Neural crest cell (in vitro differentiated cells): ENCODE data around the gene PIEZO2. TPM values are rescaled to one million over a fixed set of nuclear protein-coding genes. Genes with fewer than 3 reads are reported as not detected.

Source experiments
- DNase-seq: peaks from one replicate; pipeline ENCODE4 v3.0.0; 2021; ENCODE audit warnings: low read depth, mixed read lengths, low spot score
- H3K27ac Mint-ChIP-seq: one replicate; pipeline ENCODE4 v1.8.0; 2021; ENCODE audit warnings: mild to moderate bottlenecking, mixed read lengths; ENCODE audit not compliant: unreplicated experiment
- H3K27me3 Mint-ChIP-seq: 2 replicates; pipeline ENCODE4 v1.8.0; 2021; ENCODE audit warnings: low read depth, mild to moderate bottlenecking, mixed read lengths
- H3K36me3 Mint-ChIP-seq: 2 replicates; pipeline ENCODE4 v1.8.0; 2021; ENCODE audit warnings: low read depth, mild to moderate bottlenecking, mixed read lengths
- H3K4me1 Mint-ChIP-seq: 2 replicates; pipeline ENCODE4 v1.8.0; 2021; ENCODE audit warnings: mixed read lengths
- H3K4me3 Mint-ChIP-seq: one replicate; pipeline ENCODE4 v1.8.0; 2021; ENCODE audit warnings: mild to moderate bottlenecking, mixed read lengths
- H3K9me3 Mint-ChIP-seq: 2 replicates; pipeline ENCODE4 v1.8.0; 2021; ENCODE audit warnings: mixed read lengths
- total RNA-seq: library from RNA; stranded (reverse); gene quantifications from 2 replicates; pipeline ENCODE4 v1.2.1, GENCODE V29; 2021
- TF ChIP-seq, protein P1 (sequence below): fragments of 200-600 bp; sonication (generic); conservative IDR thresholded peaks from 2 replicates; pipeline ENCODE4 v1.5.0; 2021; ENCODE audit warnings: antibody characterized with exemption, mild to moderate bottlenecking

Gene PIEZO2
- total RNA-seq, 1 donor from 2014 or later = 15.5 TPM

- TF ChIP-seq, protein P1, sequence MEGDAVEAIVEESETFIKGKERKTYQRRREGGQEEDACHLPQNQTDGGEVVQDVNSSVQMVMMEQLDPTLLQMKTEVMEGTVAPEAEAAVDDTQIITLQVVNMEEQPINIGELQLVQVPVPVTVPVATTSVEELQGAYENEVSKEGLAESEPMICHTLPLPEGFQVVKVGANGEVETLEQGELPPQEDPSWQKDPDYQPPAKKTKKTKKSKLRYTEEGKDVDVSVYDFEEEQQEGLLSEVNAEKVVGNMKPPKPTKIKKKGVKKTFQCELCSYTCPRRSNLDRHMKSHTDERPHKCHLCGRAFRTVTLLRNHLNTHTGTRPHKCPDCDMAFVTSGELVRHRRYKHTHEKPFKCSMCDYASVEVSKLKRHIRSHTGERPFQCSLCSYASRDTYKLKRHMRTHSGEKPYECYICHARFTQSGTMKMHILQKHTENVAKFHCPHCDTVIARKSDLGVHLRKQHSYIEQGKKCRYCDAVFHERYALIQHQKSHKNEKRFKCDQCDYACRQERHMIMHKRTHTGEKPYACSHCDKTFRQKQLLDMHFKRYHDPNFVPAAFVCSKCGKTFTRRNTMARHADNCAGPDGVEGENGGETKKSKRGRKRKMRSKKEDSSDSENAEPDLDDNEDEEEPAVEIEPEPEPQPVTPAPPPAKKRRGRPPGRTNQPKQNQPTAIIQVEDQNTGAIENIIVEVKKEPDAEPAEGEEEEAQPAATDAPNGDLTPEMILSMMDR = no peak
- Mint-ChIP-seq H3K27me3 (no peaks in the 10 kb centered on the region), H3K36me3 (no peaks in the 10 kb centered on the region), H3K27ac (no peak overlapping the region), H3K4me1 (peaks cover 11% of the 10 kb centered on the region), H3K4me3 (no peak overlapping the region), H3K9me3 (no peaks in the 10 kb centered on the region)
- no peak for DNase-seq
These were observed 31.2 kb downstream of the PIEZO2 start for GRCh38 chr18:11118051-11118766.

- TF ChIP-seq, protein P1 = no peak
- DNase-seq = no peak
- Mint-ChIP-seq H3K4me1 (peaks cover 10% of the 10 kb centered on the region), H3K9me3 (no peaks in the 10 kb centered on the region), H3K36me3 (no peaks in the 10 kb centered on the region), H3K4me3 (no peak overlapping the region), H3K27me3 (no peaks in the 10 kb centered on the region), H3K27ac (no peak overlapping the region)
These were observed 34.1 kb downstream of the PIEZO2 start for GRCh38 chr18:11115276-11115675.

DNA sequence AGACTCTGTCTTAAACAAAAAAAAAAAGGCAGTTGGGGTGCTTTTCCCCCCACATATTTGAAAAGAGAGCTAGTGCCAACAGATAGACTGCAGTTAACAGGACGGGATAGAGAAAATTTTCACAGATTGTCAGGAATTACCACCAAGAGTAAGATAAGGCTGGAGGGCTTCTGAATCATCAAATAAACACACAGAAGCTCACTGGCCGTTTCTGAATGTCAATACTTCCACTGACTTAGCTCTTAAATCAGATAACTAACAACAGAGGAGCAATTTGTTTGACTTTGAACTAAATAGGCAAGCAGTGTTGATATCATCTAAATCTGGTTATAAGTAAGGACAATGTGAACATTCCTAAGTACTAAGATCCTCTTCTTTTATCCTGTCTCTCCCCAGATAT lies 34.7 kb downstream of the PIEZO2 start:
- no peaks in the 10 kb centered on the region for H3K9me3 Mint-ChIP-seq
- no peaks in the 10 kb centered on the region for H3K27me3 Mint-ChIP-seq
- no peaks in the 10 kb centered on the region for H3K36me3 Mint-ChIP-seq
- H3K4me3 Mint-ChIP-seq = no peak overlapping the region
- DNase-seq = no peak
- H3K27ac Mint-ChIP-seq = no peak overlapping the region
- peaks cover 4% of the 10 kb centered on the region for H3K4me1 Mint-ChIP-seq
- TF ChIP-seq, protein P1 = no peak

DNA sequence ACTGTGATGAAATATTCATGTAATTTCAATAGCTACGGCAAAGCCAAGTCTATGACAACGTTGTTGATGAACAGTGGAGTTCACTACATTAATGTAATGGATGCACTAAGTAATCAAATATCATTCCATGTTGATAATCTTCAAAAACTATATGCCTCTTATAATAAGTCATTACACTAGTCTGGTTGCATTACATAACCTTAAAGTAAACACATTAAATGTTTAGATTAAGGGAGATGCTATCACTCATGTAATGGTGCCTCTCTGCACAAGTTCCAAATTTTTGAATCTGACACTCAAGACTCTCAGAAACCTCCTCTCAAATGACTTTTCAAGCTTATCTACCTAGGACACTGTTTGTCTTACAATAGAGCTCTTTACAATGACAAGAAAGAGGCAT lies 35.4 kb downstream of the PIEZO2 start:
- Mint-ChIP-seq H3K36me3 (no peaks in the 10 kb centered on the region), H3K4me3 (no peak overlapping the region), H3K27me3 (no peaks in the 10 kb centered on the region), H3K9me3 (no peaks in the 10 kb centered on the region), H3K4me1 (no peaks in the 10 kb centered on the region), H3K27ac (no peak overlapping the region)
- no peak for DNase-seq
- TF ChIP-seq, protein P1 = no peak

DNA sequence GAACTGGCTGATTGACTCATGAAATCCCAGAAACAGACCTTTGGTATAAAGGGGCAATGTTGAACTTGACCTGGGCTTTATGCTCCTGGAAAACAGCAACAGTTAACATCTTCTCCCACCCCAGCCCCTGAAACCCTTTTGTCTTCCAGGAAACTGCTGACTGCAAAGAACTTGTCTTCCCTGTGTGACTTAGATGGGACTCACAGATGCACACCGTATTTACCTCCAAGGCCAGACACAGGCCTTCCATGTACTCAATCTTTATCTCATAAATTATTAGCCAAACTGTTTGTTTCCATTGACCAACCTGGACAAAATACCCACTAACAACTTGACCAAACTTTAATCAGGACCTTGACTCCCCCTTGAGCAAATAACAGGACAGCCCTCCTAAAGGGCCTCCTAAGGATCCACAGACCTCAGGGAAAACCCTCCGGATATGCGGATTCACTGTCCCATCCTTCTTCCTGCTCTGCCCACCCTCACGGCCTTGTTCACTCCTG lies 36.3 kb downstream of the PIEZO2 start:
- no peak overlapping the region for H3K27ac Mint-ChIP-seq
- no peaks in the 10 kb centered on the region for H3K36me3 Mint-ChIP-seq
- H3K4me3 Mint-ChIP-seq = no peak overlapping the region
- no peaks in the 10 kb centered on the region for H3K9me3 Mint-ChIP-seq
- no peak for DNase-seq
- H3K4me1 Mint-ChIP-seq = no peaks in the 10 kb centered on the region
- TF ChIP-seq, protein P1 = no peak
- H3K27me3 Mint-ChIP-seq = no peaks in the 10 kb centered on the region
